NOMO-1 (cell line): ENCODE data around the gene COL7A1.

Source experiments
- DNase-seq, 2 experiments: peaks; one replicate each; lab custom pipeline; 2025; ENCODE audit not compliant: unreplicated experiment in 2 of 2; lab: John Stamatoyannopoulos, UW

The COL7A1 gene

GRCh38 chr3:48595075-48595525, at the start of gene COL7A1:
TSS of gene COL7A1 (minus strand) at chr3:48595329. CDS start at chr3:48595159, 170 bp downstream.
- DNase-seq = no peak

- no peak for DNase-seq
Observed at GRCh38 chr3:48642605-48643004, 47.5 kb upstream of the COL7A1 start.

DNA sequence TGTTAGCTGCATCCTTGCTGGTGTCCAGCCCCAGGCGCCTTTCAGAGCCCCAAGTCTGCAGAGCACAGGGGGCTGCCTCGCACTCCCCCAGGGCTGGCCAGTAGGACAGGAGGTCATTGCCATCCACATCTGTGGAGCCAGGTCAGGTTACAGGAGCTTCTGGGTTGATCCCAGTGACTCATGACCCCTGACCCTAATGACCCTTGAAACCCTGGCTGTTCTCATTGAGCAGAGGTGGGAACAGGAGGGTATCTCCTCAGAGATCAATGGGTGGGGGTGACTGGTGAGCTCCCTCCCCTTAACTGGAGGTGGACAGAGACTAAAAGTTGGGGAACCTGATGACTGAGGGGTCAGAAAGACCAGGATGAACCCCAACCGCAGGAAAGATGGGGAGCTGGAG, 46.3 kb upstream of the COL7A1 start:
- no peak for DNase-seq

DNA sequence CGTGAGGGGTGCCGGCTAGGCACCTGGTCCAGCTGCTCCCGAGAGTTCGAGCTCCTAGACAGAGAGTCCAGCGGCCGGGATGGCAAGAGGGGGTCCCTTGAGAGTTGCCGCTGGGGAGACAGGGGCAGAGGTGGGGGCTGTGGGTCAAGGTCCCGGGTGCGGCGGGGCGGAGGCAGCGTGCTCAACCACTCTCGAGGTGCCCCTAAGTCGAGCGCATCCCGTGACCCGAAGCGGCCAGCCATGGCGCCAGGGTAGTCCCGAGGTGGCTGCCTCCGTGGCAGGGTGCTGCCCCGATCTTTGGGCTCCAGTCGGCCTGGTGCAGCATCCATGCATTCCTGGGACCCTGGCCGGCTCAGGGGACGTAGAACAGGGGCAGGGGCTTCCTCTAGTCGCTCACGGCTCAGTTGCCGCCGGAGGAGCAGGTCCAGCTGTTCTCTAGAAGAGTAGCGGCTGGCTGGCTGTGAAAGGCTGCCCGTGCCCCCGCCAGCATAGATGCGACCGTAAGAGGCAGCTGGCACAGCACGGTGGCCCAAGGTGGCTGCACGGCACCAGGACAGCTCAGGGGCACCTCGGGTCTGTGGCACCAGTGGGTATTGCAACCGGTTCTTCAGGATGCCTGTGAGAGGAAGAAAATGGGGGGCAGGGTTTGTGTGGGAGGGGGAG, 44.9 kb upstream of the COL7A1 start:
- DNase-seq = no peak

DNA sequence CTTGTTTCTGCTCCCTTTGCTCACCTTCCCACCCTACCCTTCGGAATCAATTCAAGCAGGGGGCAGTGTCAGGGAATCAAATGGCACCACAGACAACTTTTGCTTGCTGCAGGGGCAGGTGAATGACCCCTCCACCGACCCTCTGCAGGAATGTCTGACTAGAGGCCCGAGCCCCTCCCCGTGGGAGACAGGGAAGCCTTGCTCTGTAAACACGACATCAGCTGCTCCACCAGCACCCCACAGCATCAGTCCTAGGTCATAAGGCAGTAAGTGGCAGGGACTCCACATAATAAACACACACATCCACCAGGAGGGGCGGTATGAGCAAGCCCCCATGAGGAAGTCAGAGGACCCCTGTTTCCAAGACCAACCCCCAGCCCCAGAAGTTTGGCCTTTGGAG, 42.2 kb upstream of the COL7A1 start:
- DNase-seq = no peak

DNA sequence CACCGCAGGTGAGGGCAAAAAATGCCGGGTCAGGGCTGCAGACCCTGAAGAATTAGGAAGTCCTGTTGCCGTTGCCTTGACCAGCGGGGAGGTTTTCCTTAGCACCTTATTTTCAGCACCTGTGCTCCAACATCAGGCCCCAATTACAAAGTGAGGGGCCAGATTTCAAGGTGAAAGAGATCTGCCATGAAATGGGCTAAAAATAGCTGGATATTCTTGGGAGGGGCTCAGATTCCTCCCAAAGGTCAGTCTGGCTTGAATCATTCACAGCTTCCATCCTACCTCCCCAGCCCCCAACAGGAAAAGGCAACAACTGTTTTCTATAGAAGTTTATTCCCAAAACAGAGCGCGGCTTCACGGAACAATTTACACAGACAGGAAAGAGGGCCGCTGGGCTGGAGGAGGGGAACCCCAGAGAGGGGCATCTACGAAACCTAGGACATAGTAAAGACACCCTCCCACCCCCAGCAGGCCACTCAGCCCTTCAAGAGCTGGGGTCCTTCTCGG, 41.1 kb upstream of the COL7A1 start:
- no peak for DNase-seq

GRCh38 chr3:48635222-48636021, 40.3 kb upstream of the COL7A1 start, which contains the start of gene SLC26A6:
TSS of gene SLC26A6 (minus strand) at chr3:48635461. CDS start at chr3:48635393, 68 bp downstream.
- peak; percentile 94 to 97 for DNase-seq

DNA sequence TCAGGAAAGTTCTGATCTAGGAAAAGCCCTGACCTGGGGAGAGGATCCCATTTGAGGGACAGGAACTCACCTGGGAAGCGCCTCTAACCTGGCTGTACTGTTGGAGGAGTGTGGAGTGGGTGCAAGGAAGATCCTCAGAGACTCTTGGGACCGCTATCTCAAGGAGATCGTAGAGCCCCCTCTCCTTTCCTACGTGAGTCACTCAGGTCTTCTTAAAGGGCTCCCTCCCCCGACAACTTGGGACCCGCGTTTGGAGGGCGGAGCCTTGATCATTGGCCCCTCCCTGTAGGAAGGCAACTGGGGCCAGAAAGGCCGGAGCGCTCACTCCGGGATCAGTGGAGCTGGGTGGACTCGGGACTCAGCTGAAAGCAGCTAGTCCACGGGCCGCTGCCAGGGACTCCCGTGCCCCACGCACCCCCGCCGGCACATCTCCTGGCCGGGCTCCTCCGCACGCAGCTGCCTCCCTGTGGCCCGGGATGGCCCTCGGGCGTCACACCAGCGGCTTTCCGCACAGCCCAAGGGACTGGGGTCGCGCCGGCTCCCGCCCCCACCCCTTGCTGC, 39.6 kb upstream of the COL7A1 start:
- peak in 1 of 2 experiments; percentile 42 for DNase-seq

GRCh38 chr3:48633743-48634142, 38.6 kb upstream of the COL7A1 start:
- DNase-seq = no peak

DNA sequence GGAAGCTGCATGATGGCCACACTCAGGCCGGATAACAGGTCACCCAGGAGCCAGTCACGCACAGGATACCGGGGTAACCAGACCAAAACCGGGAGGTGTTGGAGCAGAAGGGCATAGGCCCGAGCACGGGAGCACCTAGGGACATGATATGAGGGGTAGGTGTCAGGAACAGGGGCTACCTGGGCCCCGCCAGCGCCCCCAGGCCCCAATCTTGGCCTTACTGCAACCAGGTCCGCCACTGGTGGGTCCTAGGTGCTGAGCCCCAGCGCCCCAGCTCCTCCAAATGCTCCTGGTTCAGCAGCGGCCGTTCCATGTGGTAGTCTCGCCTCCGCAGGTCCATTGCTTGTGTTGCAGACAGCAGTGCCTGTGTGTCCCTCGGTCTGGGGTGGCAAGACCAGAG, 38.1 kb upstream of the COL7A1 start:
- no peak for DNase-seq

DNA sequence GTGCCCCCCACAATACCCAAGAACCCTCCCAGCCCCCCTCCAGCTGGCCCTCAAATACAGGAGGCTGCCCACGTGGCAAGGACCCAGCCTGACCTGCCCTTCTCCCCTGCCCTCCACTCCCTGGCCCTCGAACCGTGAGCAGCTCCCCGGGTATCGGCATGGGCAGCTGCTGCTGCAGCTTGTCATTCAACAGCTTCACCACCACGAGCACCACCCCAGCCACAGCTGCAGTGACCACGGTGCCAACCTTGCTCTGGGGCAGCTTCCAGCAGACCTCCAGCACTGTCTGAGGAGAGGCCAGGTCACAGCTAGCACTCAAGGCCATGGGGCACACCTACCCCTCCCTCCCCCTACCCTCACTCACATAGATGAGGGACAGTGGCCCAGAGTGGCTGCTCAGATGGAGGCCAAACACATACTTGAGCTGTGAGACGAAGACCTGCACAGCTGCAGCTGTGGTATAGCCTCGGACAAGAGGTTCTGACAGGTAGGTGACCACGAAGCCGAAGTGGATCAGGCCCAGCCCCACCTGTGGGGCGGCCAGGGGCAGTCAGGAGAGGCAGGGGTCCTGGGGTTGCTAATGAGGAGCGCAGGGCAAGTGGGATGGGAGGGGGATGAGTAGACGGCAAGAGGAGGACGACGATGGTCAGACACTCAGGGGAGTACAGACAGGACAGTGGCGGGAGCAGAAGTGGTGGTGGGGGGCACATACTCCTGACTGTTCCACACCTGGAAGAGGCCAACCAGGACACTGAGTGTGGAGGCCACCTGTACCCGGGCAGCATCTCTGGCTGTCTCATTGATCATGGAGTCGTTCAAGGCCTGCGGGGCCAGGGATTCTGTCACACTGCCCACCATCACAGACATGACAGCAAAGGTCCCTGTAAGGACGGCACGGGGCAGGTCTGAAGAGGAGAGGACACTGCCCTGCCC, 36.7 kb upstream of the COL7A1 start:
- DNase-seq = no peak

- no peak for DNase-seq
Observed at GRCh38 chr3:48630833-48631232, 35.7 kb upstream of the COL7A1 start.

- DNase-seq = no peak
Observed at GRCh38 chr3:48630407-48630806, 35.3 kb upstream of the COL7A1 start.

DNA sequence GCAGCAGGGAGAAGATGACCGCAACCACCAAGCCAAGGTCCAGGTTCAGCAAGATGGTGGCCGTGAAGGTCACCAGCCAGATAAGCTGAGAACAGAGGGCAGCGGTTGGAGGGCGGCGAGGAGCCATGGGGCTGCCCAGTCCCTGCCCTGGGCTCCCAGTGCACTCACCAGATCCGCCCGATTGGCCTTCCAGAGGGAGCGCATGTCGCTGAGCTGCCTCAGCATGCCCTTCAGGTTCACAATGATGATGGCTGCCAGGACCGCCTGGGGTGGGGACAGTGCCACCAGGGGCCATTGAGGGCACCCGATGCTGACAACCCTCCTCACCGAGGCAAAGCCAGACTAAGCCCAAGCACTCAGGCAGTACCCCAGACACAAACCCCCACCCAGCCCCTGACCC, 34.8 kb upstream of the COL7A1 start:
- no peak for DNase-seq

DNA sequence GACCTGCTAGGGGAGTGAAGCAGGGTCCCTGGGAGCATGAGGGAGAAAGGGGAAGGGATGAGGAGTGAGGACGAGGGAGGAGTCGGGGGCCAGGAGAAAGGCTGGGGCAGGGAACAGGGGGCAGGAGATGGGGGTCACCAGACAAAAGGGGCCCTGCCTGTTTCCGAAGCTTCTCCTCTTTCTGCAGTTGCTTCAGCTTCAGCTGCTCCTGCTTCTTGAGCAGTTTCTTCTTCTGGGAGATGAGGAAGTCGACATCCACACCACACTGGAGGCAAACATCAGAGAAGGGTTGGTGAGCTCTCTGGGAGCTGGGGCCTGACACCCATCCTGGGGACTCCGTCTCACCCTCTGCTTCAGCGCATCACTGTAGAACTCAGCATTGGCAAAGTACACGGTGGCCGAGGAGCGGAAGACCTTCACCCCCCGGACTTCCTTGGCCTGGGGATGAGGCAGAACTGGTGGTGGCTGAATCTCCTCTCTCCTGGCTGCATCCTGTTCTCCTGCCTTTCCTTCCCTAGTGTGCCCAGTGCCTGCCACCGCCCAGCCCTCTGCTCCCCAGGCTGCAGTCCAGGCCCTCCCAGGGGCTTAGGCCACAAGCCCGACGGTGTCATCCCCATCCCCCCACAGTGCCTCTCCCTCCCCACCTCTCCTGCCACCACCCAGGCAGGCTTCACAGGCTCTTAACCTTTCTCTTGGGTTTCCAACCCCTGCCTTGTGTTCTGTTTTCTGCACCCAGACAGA, 33.3 kb upstream of the COL7A1 start:
- DNase-seq = no peak

- DNase-seq = no peak
Observed at GRCh38 chr3:48625600-48625999, 30.5 kb upstream of the COL7A1 start.

- no peak for DNase-seq
Observed at GRCh38 chr3:48624767-48625166, 29.6 kb upstream of the COL7A1 start.

GRCh38 chr3:48623851-48624547, 28.9 kb upstream of the COL7A1 start:
- DNase-seq = no peak

GRCh38 chr3:48621461-48621869, 26.3 kb upstream of the COL7A1 start, which contains the start of gene TMEM89:
TSS of gene TMEM89 (minus strand) at chr3:48621769. CDS start at chr3:48621756, 13 bp downstream.
- DNase-seq = no peak
